HCT116 (cell line): Measurements from ENCODE around the gene CDK16. TPM values are rescaled to one million over a fixed set of nuclear protein-coding genes. Genes with fewer than 3 reads are reported as not detected.

Experiments used
- ATAC-seq: fragments of 200-7000 bp; cut with Tn5 transposase; 2 replicates; pipeline ENCODE4 v1.9.1; 2020; ENCODE audit warnings: mild to moderate bottlenecking, moderate library complexity
- BruUV-seq: library from RNA; stranded (reverse); fragments of 400-500 nt; replicated peaks from 2 replicates; lab custom pipeline; 2021; lab: Mats Ljungman, UMichigan
- CTCF ChIA-PET: fragments of 300-600 bp; sonication (Branson Sonifier 250); formaldehyde crosslinking; loops from one replicate; lab custom pipeline; 2021; ENCODE audit warnings: antibody characterized with exemption; lab: Charles Lee
- POLR2A ChIA-PET: fragments of 300-600, 350-600 bp; sonication (Branson Sonifier 250); formaldehyde crosslinking; loops from one replicate; lab custom pipeline; 2021; ENCODE audit warnings: antibody characterized with exemption; lab: Charles Lee
- RAD21 ChIA-PET, 2 experiments: fragments of 300-600 bp; sonication (Branson Sonifier 250); formaldehyde crosslinking; loops; one replicate each; lab custom pipeline; 2023; ENCODE audit warnings: low total read pairs in 2 of 2; ENCODE audit not compliant: uncharacterized antibody in 2 of 2, unreplicated experiment in 2 of 2, low non-redundant PET in 1 of 2; lab: Charles Lee
- DNase-seq: peaks from one replicate; pipeline ENCODE4 v3.0.0-alpha.2; 2010; ENCODE audit warnings: low read depth, low spot score
- H2AFZ ChIP-seq: fragments of 200-600 bp; shearing (Covaris generic), sonication (generic); 2 replicates; pipeline ENCODE4 v1.6.1; 2017; ENCODE audit warnings: low read depth, mixed run types, mixed read lengths, antibody characterized with exemption, low read length; ENCODE audit not compliant: poor library complexity, severe bottlenecking
- H3K27ac ChIP-seq: 2 replicates; pipeline ENCODE4 v1.5.1; 2012; ENCODE audit warnings: low read depth, low read length
- H3K27me3 ChIP-seq: fragments of 200-600 bp; sonication (generic); 2 replicates; pipeline ENCODE4 v1.6.1; 2016; ENCODE audit warnings: mixed run types, low read length, mixed read lengths; ENCODE audit not compliant: insufficient read depth
- H3K36me3 ChIP-seq, 2 experiments: fragments of 200-500 bp in 1 of 2; fragments of 200-600 bp in 1 of 2; sonication (Bioruptor generic) in 1 of 2; sonication (generic) in 1 of 2; 2 replicates each; pipeline versions ENCODE4 v1.5.1 to v1.6.1; 2014 to 2016; ENCODE audit warnings: low read length in 2 of 2, inconsistent platforms in 1 of 2, mixed read lengths in 1 of 2, mixed run types in 1 of 2; ENCODE audit not compliant: insufficient read depth in 2 of 2, control insufficient read depth in 1 of 2
- H3K4me1 ChIP-seq, 2 experiments: fragments of 200-600 bp in 1 of 2; sonication (generic) in 1 of 2; 2 replicates each; pipeline versions ENCODE4 v1.5.1 to v1.6.1; 2012 to 2017; ENCODE audit warnings: low read length in 2 of 2, inconsistent platforms in 1 of 2, mild to moderate bottlenecking in 1 of 2, mixed read lengths in 1 of 2, mixed run types in 1 of 2, moderate library complexity in 1 of 2; ENCODE audit not compliant: insufficient read depth in 2 of 2, control insufficient read depth in 1 of 2
- H3K4me2 ChIP-seq: fragments of 200-600 bp; sonication (generic); 2 replicates; pipeline ENCODE4 v1.6.1; 2017; ENCODE audit warnings: mixed run types, low read length, mixed read lengths
- H3K4me3 ChIP-seq, 2 experiments: fragments of 200-600 bp in 1 of 2; sonication (generic) in 1 of 2; replicated peaks in 1 of 2; 2 replicates each; pipeline ENCODE4 v1.5.1; 2011 to 2016; ENCODE audit warnings: low read length in 2 of 2, control low read depth in 1 of 2, low read depth in 1 of 2, mild to moderate bottlenecking in 1 of 2, mixed read lengths in 1 of 2, mixed run types in 1 of 2
- H3K79me2 ChIP-seq: fragments of 200-600 bp; sonication (generic); 2 replicates; pipeline ENCODE4 v1.6.1; 2017; ENCODE audit warnings: mild to moderate bottlenecking, mixed run types, low read length, moderate library complexity, mixed read lengths; ENCODE audit not compliant: insufficient read depth
- H3K9ac ChIP-seq: fragments of 200-600 bp; sonication (generic); 2 replicates; pipeline ENCODE4 v1.6.1; 2016; ENCODE audit warnings: low read length, mixed read lengths
- H3K9me2 ChIP-seq: fragments of 200-600 bp; sonication (generic), shearing (Covaris generic); 2 replicates; pipeline ENCODE4 v1.6.1; 2017; ENCODE audit warnings: mixed run types, mild to moderate bottlenecking, moderate library complexity; ENCODE audit not compliant: insufficient read depth
- H3K9me3 ChIP-seq, 2 experiments: fragments of 200-500 bp in 1 of 2; fragments of 200-600 bp in 1 of 2; sonication (Bioruptor generic) in 1 of 2; sonication (generic) in 1 of 2; 2 replicates each; pipeline ENCODE4 v1.6.1; 2014 to 2017; ENCODE audit warnings: low read length in 2 of 2, mixed read lengths in 2 of 2, inconsistent platforms in 1 of 2, low read depth in 1 of 2, mild to moderate bottlenecking in 1 of 2, mixed run types in 1 of 2, moderate library complexity in 1 of 2; ENCODE audit not compliant: control insufficient read depth in 1 of 2, insufficient read depth in 1 of 2
- H4K20me1 ChIP-seq: fragments of 200-600 bp; sonication (generic), shearing (Covaris generic); 2 replicates; pipeline ENCODE4 v1.6.1; 2017; ENCODE audit warnings: mixed run types, mild to moderate bottlenecking, moderate library complexity; ENCODE audit not compliant: insufficient read depth
- ATF3 ChIP-seq: IDR thresholded peaks from 2 replicates; pipeline ENCODE4 v1.6.1; 2012
- CBX3 ChIP-seq: IDR thresholded peaks from 2 replicates; pipeline ENCODE4 v1.6.1; 2012; ENCODE audit warnings: low read depth
- CEBPB ChIP-seq: IDR thresholded peaks from 2 replicates; pipeline ENCODE4 v1.6.1; 2012; ENCODE audit warnings: low read depth
- CTCF ChIP-seq, 3 experiments: fragments of 200-600 bp in 1 of 3; sonication (generic) in 1 of 3; IDR thresholded peaks in 2 of 3; conservative IDR thresholded peaks in 1 of 3; 2 replicates each; pipeline ENCODE4 v1.5.1; 2012 to 2017; ENCODE audit warnings: low read depth in 2 of 3, low read length in 2 of 3, antibody characterized with exemption in 1 of 3, borderline replicate concordance in 1 of 3, control low read depth in 1 of 3, mild to moderate bottlenecking in 1 of 3, mixed read lengths in 1 of 3, mixed run types in 1 of 3, moderate library complexity in 1 of 3; ENCODE audit not compliant: insufficient read depth in 1 of 3
- EZH2 ChIP-seq: fragments of 200-600 bp; sonication (generic); IDR thresholded peaks from 2 replicates; pipeline ENCODE4 v1.6.1; 2017; ENCODE audit warnings: antibody characterized with exemption, mixed run types
- JUND ChIP-seq: IDR thresholded peaks from 2 replicates; pipeline ENCODE4 v1.6.1; 2012
- MAX ChIP-seq: IDR thresholded peaks from 2 replicates; pipeline ENCODE4 v1.6.1; 2012
- POLR2A ChIP-seq: IDR thresholded peaks from 2 replicates; pipeline ENCODE4 v1.7.0; 2011; ENCODE audit warnings: borderline replicate concordance; ENCODE audit not compliant: insufficient read depth, insufficient read length; ENCODE audit errors: extremely low read depth
- SP1 ChIP-seq: IDR thresholded peaks from 2 replicates; pipeline ENCODE4 v1.6.1; 2012; ENCODE audit warnings: low read depth
- SRF ChIP-seq: IDR thresholded peaks from 2 replicates; pipeline ENCODE4 v1.6.1; 2012; ENCODE audit warnings: low read depth
- TCF7L2 ChIP-seq: IDR thresholded peaks from 2 replicates; pipeline ENCODE4 v1.7.0; 2011; ENCODE audit warnings: borderline replicate concordance, inconsistent platforms; ENCODE audit not compliant: insufficient read depth, insufficient read length; ENCODE audit errors: extremely low read depth
- ZFX ChIP-seq: fragments of 450-650 bp; IDR thresholded peaks from 2 replicates; pipeline ENCODE4 v1.6.1; 2017
- intact Hi-C: fragments of 100-400 bp; cut with micrococcal nuclease; formaldehyde crosslinking; loops from 2 replicates; pipeline ENCODE4 v1.10.0; 2022
- total RNA-seq: library from RNA; stranded (reverse); gene quantifications from one replicate; pipeline ENCODE4 v1.2.1, GENCODE V29; 2021; ENCODE audit not compliant: unreplicated experiment

CDK16 gene
- total RNA-seq, 1 experiment from 2014 or later, result 131 TPM

GRCh38 chrX:47228550-47229270 is 10.2 kb downstream of the CDK16 start:
- Histone ChIP-seq H3K4me3 (no peak overlapping the region), H3K27me3 (no peaks in the 10 kb centered on the region), H3K9ac (no peak overlapping the region), H3K36me3 (peaks cover 14 to 18% of the 10 kb centered on the region in 2 experiments), H3K9me2 (no peaks in the 10 kb centered on the region), H3K4me2 (no peak overlapping the region), H2AFZ (no peak overlapping the region), H3K27ac (no peak overlapping the region), H3K4me1 (peaks cover 3 to 16% of the 10 kb centered on the region in 2 experiments; a peak in 2 of 4 replicates), H3K79me2 (peaks cover 4% of the 10 kb centered on the region), H4K20me1 (no peaks in the 10 kb centered on the region), H3K9me3 (no peaks in the 10 kb centered on the region)
- DNase-seq (no peak), ATAC-seq (no peak)
- intact Hi-C loops, result no loop called here
- CTCF ChIA-PET, result no interaction called here
- RAD21 ChIA-PET, result no interaction called here
- no peak for TF ChIP-seq POLR2A
- no peak for TF ChIP-seq JUND
- no peak for TF ChIP-seq CEBPB
- no peak for TF ChIP-seq SRF
- no peak for TF ChIP-seq SP1
- no peak for TF ChIP-seq MAX
- TF ChIP-seq CBX3, result no peak
- TF ChIP-seq ZFX, result no peak
- TF ChIP-seq EZH2, result no peak
- TF ChIP-seq TCF7L2, result no peak
- no TSS peak for BruUV-seq
- POLR2A ChIA-PET, result no interaction called here

- ATAC-seq, result no peak
- Histone ChIP-seq H3K4me1 (peaks cover 3 to 17% of the 10 kb centered on the region in 2 experiments; a peak in 3 of 4 replicates), H3K27ac (no peak overlapping the region)
- no peak for DNase-seq
- no peak for TF ChIP-seq CTCF (IDR thresholded peaks at IDR 0.05 in 2 of 3, conservative IDR thresholded peaks at IDR 0.05 in 1 of 3; ENCODE audit: borderline replicate concordance in 1 of 3, insufficient read depth in 1 of 3, low read depth in 2 of 3, low read length in 2 of 3)
- TF ChIP-seq TCF7L2, result no peak
- no peak for TF ChIP-seq ATF3
- TF ChIP-seq CBX3, result no peak
- no peak for TF ChIP-seq SRF
- TF ChIP-seq, all 23 proteins: peak for 0
- BruUV-seq, result no TSS peak
- peaks cover 11% of the 10 kb centered on the region for H3K79me2 ChIP-seq
- H3K9ac ChIP-seq, result no peak overlapping the region
- no peaks in the 10 kb centered on the region for H4K20me1 ChIP-seq
- H3K27me3 ChIP-seq, result no peaks in the 10 kb centered on the region
- peaks cover 14 to 18% of the 10 kb centered on the region in 2 experiments for H3K36me3 ChIP-seq
- no peaks in the 10 kb centered on the region for H3K9me3 ChIP-seq
- H2AFZ ChIP-seq, result no peak overlapping the region
- no peak overlapping the region for H3K4me2 ChIP-seq
- ChIA-PET RAD21 (no interaction called here), CTCF (no interaction called here), POLR2A (no interaction called here)
- H3K4me3 ChIP-seq, result no peak overlapping the region
- no peaks in the 10 kb centered on the region for H3K9me2 ChIP-seq
- intact Hi-C loops, result no loop called here
Measured at GRCh38 chrX:47229427-47229826, 10.9 kb downstream of the CDK16 start.
